ENCODE data around the gene FBXO30. TPM values are rescaled to one million over a fixed set of nuclear protein-coding genes. Genes with fewer than 3 reads are reported as not detected.

FBXO30 gene
- total RNA-seq, 1 donor: 14.5 TPM

DNA sequence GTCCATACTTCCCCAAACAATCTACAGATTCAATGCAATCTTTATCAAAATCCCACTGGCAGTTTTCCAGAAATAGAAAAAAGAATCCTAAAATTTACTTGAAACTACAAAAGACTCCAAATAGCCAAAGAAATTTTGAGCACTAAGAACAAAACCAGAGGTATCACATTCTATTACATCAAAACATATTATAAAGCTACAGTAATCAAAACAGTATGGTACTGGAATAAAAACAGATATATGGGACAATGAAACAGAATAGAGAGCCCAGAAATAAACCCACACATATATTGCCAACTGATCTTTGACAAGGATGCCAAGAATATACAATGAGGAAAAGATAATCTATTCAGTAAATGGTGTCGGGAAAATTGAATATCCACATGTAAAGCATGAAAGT, 46.0 kb upstream of the FBXO30 start:
- no peaks in the 10 kb centered on the region for H3K9me3 ChIP-seq (ENCODE audit: low read depth, low read length)
- no peaks in the 10 kb centered on the region for H3K27me3 ChIP-seq (ENCODE audit: insufficient read depth, low read length)
- H4K20me1 ChIP-seq (ENCODE audit: insufficient read depth, low read length): no peaks in the 10 kb centered on the region
- DNase-seq (ENCODE audit: insufficient read length, low spot score, missing footprints): no peak
- H3K79me2 ChIP-seq (ENCODE audit: insufficient read depth, low read length): no peaks in the 10 kb centered on the region
- H3K36me3 ChIP-seq (ENCODE audit: insufficient read depth, low read length): no peaks in the 10 kb centered on the region
- no peak overlapping the region for H3K4me2 ChIP-seq (ENCODE audit: insufficient read depth, low read length)
- no peak overlapping the region for H3K27ac ChIP-seq (ENCODE audit: low read depth, low read length)
- TF ChIP-seq, protein P1, sequence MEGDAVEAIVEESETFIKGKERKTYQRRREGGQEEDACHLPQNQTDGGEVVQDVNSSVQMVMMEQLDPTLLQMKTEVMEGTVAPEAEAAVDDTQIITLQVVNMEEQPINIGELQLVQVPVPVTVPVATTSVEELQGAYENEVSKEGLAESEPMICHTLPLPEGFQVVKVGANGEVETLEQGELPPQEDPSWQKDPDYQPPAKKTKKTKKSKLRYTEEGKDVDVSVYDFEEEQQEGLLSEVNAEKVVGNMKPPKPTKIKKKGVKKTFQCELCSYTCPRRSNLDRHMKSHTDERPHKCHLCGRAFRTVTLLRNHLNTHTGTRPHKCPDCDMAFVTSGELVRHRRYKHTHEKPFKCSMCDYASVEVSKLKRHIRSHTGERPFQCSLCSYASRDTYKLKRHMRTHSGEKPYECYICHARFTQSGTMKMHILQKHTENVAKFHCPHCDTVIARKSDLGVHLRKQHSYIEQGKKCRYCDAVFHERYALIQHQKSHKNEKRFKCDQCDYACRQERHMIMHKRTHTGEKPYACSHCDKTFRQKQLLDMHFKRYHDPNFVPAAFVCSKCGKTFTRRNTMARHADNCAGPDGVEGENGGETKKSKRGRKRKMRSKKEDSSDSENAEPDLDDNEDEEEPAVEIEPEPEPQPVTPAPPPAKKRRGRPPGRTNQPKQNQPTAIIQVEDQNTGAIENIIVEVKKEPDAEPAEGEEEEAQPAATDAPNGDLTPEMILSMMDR (IDR thresholded peaks at IDR 0.05; ENCODE audit: extremely low read depth, low read depth, low read length): no peak
- H3K4me1 ChIP-seq (ENCODE audit: insufficient read depth, low read length): no peaks in the 10 kb centered on the region
- H3K4me3 ChIP-seq (ENCODE audit: insufficient read depth, low read length): no peak overlapping the region
- H2AFZ ChIP-seq (ENCODE audit: low read length): no peak overlapping the region

DNA sequence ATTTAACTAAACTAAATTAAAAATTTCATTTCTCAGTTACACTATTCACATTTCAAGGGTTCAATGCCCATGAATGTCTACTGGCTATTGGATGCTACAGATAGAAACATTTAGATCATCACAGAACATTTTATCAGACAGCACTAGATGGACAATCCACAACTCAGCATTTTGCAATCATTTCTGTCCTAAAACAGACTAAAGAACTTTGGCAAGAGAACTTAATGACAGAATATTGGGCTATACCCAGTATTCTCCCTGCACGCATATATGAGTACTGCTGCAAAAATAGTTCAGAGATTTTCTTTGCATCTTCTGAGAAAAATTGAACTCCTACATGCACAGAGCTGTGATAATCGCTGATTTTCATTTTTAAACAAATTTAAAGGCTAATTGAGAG, 36.1 kb upstream of the FBXO30 start:
- Histone ChIP-seq H3K4me2 (ENCODE audit: insufficient read depth, low read length) (peak overlapping the region; percentile 46), H3K9me3 (ENCODE audit: low read depth, low read length) (no peaks in the 10 kb centered on the region), H2AFZ (ENCODE audit: low read length) (no peak overlapping the region), H3K4me3 (ENCODE audit: insufficient read depth, low read length) (no peak overlapping the region), H3K4me1 (ENCODE audit: insufficient read depth, low read length) (peaks cover 8% of the 10 kb centered on the region), H3K36me3 (ENCODE audit: insufficient read depth, low read length) (no peaks in the 10 kb centered on the region), H4K20me1 (ENCODE audit: insufficient read depth, low read length) (no peaks in the 10 kb centered on the region), H3K79me2 (ENCODE audit: insufficient read depth, low read length) (no peaks in the 10 kb centered on the region), H3K27me3 (ENCODE audit: insufficient read depth, low read length) (no peaks in the 10 kb centered on the region), H3K27ac (ENCODE audit: low read depth, low read length) (no peak overlapping the region)
- TF ChIP-seq, protein P1 (IDR thresholded peaks at IDR 0.05; ENCODE audit: extremely low read depth, low read depth, low read length): no peak
- DNase-seq (ENCODE audit: insufficient read length, low spot score, missing footprints): no peak

DNA sequence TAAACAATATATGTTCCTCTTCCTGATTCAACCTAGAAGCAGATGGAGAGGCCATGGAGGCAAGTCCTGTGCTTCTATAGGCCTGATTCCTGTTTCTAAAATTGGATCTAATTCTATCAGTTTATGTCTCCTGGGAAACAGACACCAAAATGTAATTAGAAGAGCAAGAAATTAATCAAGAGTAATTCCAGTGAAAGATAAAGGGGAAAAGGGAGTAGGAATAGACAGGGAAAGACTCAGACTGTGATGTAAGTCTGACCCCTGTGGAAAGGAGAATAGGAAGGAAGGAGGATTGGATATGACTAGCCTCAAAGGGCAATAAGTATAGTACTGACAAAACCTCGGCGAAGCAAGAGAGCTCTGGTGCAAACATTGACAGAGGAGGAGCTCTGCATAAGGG, 33.9 kb upstream of the FBXO30 start:
- DNase-seq (ENCODE audit: insufficient read length, low spot score, missing footprints): no peak
- Histone ChIP-seq H3K9me3 (ENCODE audit: low read depth, low read length) (no peaks in the 10 kb centered on the region), H3K36me3 (ENCODE audit: insufficient read depth, low read length) (no peaks in the 10 kb centered on the region), H3K4me3 (ENCODE audit: insufficient read depth, low read length) (no peak overlapping the region), H2AFZ (ENCODE audit: low read length) (no peak overlapping the region), H4K20me1 (ENCODE audit: insufficient read depth, low read length) (no peaks in the 10 kb centered on the region), H3K27ac (ENCODE audit: low read depth, low read length) (no peak overlapping the region), H3K4me1 (ENCODE audit: insufficient read depth, low read length) (peaks cover 8% of the 10 kb centered on the region), H3K27me3 (ENCODE audit: insufficient read depth, low read length) (no peaks in the 10 kb centered on the region), H3K4me2 (ENCODE audit: insufficient read depth, low read length) (no peak overlapping the region), H3K79me2 (ENCODE audit: insufficient read depth, low read length) (no peaks in the 10 kb centered on the region)
- TF ChIP-seq, protein P1 (IDR thresholded peaks at IDR 0.05; ENCODE audit: extremely low read depth, low read depth, low read length): no peak

DNA sequence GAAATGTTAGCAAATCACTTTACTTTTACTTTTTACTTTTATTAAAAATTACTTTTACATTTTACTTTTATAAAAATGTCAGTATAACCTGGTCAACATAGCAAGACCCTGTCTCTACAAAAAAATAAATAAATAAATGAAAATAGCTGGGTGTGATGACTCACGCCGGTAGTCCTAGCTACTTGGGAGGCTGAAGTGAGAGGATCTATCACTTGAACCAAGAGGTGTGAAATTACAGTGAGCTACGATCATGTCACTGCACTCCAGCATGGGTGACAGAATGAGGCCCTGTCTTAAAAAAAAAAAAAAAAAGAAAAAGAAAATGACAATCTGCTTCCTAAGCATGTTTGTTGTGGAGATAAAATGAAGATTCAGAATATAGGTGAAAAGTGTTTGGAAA, 31.0 kb upstream of the FBXO30 start:
- no peaks in the 10 kb centered on the region for H3K79me2 ChIP-seq (ENCODE audit: insufficient read depth, low read length)
- no peak overlapping the region for H3K4me2 ChIP-seq (ENCODE audit: insufficient read depth, low read length)
- TF ChIP-seq, protein P1 (IDR thresholded peaks at IDR 0.05; ENCODE audit: extremely low read depth, low read depth, low read length): no peak
- H3K27ac ChIP-seq (ENCODE audit: low read depth, low read length): no peak overlapping the region
- no peaks in the 10 kb centered on the region for H4K20me1 ChIP-seq (ENCODE audit: insufficient read depth, low read length)
- no peaks in the 10 kb centered on the region for H3K36me3 ChIP-seq (ENCODE audit: insufficient read depth, low read length)
- H3K27me3 ChIP-seq (ENCODE audit: insufficient read depth, low read length): no peaks in the 10 kb centered on the region
- H3K9me3 ChIP-seq (ENCODE audit: low read depth, low read length): no peaks in the 10 kb centered on the region
- no peak for DNase-seq (ENCODE audit: insufficient read length, low spot score, missing footprints)
- H2AFZ ChIP-seq (ENCODE audit: low read length): no peak overlapping the region
- H3K4me1 ChIP-seq (ENCODE audit: insufficient read depth, low read length): peaks cover 9% of the 10 kb centered on the region
- H3K4me3 ChIP-seq (ENCODE audit: insufficient read depth, low read length): no peak overlapping the region

Data from osteoblast (primary cell).